Effector CD8-positive, alpha-beta T cell (primary cell): Measurements from ENCODE around the gene SLC1A1.

Experiments used
- DNase-seq: peaks from one replicate; lab custom pipeline; 2025; lab: John Stamatoyannopoulos, UW
- total RNA-seq, 4 experiments: gene quantifications; one replicate each; lab custom pipeline; 2026; lab: John Stamatoyannopoulos, UW

The SLC1A1 gene
- 0.18 to 2.3 (median 1.8) reads per million in 4 experiments for total RNA-seq

DNA sequence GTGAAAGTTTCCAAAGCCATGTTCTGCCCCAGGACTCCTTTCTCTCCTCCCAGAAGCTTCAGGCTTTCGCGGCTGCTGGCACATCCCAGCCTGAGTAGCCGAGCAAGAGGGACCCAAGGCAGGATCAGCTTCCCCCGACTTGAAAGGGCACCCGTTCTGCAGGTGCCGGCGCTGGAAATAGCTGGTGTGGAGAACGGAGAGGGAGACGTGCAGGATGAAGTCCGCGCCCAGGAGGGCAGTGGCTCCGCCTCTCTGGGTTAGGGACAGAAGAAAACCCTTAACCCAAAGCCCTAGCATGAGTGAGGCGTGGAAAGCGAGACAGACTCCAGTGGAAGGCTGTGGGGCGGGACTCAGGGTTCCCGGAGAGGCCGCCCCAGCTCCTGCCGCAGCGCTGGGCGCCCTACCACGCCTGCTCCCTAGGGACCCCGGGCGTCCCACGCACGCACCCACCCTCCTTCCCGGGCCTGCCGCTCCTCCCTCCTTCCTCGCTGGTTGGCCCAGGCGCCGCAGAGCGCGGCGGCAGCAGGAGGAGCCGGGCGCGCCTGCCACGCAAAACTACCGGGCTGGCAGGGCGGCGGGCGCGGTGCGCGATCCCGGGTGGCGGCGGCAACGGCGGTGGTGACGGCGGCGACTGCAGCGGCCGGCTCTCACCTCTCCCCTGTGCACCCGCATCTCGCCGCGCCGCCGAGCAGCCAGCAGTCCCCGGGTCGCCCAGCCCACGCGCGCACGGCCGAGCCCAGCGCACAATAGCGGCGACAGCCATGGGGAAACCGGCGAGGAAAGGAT lies at the start of gene SLC1A1:
TSS of gene SLC1A1 (plus strand) at position 550 of the 786 bp plus-strand sequence. CDS start at position 762, 212 bp downstream.
- peak; percentile 10 for DNase-seq

DNA sequence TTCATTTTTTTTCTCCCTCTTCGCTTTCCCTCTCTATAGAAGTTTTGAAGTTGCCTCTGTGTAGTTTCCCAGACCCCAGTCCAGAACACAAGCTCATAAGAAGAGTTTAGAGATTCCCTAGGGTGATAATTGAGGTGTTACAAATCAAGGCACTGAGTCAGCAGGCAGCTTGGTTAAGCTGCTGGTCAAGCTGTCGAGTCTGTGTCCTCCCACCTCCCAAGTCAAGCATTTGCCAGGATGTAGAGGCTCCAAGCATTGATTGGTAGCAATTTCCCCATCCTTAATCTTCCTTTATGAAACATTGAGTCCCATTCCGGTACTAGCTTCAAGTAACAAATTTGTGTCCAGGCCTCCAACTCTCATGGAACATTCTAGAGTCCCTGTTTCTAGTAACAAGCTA lies 47.5 kb upstream of the SLC1A1 start:
- no peak for DNase-seq

DNA sequence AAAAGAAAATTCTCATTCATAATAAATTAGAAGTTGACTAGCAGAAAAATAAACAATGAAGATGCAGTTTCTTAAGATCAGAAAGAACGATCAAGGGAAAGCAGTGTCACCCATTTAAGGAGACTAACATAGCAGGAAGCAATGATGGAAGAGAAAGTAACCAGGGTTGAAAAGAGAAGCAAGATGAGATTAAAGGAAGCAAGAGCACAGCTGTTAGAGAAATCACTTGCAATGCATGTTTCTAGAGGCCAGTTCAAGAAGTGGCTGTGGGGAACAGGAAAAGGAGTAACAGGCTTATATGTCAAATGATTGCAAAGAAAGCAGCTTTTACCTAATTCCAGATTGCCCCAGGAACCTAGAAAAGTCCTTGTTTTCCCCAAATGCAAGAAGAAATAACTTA lies 46.8 kb upstream of the SLC1A1 start:
- no peak for DNase-seq

DNA sequence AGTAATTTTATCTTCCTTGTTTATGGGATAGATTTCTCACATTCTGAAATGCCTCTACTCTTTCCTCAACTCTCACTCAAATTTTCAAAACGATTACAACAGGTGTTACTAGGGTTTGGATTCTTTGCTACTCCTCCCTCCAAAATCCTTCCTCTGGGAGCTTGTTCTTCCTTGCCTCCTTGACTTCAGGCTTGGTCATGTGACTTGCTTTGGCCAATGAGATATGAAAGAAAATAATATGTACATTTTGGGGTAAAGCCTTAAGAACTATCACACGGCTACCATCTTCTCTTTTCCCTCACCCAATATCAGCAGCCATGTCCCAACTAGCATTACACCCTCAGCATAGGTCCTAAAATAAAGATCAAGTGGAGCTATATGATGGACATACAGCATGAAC lies 28.8 kb upstream of the SLC1A1 start:
- no peak for DNase-seq

DNA sequence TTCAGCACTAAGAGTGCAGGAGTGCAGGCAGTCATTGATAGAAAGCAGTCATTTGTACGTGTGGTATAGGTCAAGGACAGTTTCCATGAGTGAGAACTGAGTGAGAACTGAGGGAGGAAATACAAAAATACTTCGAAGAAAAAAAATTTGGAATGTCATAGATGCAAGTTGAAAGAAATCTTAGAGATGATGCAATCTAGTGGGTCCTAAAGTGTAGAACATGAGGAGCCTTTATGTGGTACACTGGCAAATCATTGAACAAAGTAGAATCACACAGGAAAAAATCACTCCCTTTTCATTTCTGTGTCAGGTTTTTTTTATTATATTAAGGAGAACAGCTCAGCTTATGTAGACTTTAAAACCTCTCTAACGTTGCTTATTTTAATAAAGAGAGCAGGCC lies 26.4 kb upstream of the SLC1A1 start:
- DNase-seq = no peak

DNA sequence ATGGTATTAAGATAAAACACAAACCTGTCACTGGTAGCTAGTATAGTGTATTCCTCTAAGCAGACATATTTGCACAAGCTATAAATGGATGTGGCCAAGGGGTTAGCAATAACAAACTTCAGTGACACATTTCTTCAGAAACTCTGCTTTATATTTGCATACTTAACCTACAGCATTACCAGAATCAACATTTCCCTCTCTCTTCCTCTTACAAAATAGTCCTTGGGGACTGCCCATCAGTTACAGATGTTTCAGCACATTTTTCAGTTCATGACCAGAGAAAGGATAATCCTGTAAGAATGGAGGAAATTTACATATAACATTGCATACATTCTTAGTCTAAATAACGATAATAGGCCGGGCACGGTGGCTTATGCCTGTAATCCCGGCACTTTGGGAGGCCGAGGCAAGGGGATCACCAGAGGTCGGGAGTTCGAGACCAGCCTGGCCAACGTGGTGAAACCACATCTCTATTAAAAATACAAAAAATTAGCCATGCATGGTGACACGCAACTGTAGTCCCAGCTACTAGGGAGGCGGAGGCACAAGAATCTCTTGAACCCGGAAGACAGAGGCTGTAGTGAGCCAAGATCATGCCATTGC lies 25.3 kb upstream of the SLC1A1 start:
- no peak for DNase-seq

DNA sequence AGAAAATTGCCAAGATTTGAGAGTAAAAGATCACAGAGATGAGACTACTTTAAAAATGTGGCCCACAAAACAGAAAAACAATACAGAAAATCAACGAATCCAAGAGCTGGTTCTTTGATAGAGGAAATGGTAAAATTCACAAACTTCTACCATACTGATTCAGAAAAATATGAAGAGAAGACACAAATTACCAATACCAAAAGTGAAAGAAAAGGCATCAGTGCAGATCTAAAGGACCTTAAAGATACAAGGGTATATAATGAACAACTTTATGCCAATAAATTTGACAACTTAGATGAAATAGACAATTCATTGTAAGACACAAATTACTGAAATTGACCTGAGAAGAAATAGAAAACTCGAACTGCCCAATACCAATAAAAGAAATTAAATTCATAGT lies 24.4 kb upstream of the SLC1A1 start:
- no peak for DNase-seq

DNA sequence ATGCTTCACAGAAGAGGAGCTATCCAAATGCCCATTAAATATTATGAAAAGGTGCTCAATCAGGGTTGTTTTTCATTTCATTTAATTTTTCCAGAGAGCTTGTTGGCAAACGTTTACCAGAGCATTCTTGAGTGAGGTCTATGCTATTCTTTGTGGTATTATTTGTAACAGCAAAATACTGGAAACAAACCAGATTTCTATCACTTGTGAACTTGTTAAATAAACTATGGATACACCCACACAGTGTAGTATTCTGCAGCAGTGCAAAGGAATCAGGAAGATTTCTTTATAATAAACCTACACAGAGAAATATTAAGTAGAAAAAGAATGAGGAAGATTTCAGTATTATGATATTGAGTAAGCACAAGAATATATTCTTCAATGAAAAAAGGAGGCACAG lies 15.0 kb upstream of the SLC1A1 start:
- no peak for DNase-seq

DNA sequence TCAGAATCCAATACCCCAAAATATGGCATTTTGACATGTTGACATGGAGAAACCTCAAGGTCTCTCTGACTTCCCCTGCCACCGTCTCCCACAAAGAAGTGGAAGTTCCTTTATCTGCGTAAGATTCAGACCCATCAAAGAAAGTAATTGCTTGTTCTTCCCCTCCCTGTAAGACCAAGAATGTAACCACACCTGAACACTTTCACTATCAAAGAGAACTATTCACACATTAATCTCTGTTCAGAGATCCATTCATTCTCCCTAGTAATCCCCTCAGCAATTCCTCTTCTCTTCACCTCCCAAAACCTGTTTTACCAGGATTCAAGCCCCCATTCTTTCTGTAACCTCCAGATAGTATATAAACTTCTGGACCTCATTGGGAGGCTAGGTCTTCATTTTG lies 4.1 kb upstream of the SLC1A1 start:
- DNase-seq = no peak

DNA sequence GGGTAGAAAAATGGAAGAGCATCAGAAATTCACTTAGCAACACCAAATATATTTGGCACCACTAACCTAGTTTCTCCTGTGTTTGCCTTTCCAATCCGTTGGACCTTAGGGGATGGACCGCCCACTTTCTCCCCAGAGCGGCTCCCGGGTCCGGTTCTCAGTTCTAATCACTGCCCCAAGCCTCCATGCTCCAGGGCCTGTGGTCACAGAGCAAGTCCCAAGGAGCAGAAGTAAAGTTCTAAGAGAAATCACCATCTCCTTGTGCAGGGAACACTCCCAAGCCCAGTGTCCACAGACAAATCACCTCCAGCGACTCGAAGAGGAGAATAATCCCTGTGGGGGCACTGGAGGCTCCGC lies 728 bp upstream of the SLC1A1 start:
- DNase-seq = no peak

DNA sequence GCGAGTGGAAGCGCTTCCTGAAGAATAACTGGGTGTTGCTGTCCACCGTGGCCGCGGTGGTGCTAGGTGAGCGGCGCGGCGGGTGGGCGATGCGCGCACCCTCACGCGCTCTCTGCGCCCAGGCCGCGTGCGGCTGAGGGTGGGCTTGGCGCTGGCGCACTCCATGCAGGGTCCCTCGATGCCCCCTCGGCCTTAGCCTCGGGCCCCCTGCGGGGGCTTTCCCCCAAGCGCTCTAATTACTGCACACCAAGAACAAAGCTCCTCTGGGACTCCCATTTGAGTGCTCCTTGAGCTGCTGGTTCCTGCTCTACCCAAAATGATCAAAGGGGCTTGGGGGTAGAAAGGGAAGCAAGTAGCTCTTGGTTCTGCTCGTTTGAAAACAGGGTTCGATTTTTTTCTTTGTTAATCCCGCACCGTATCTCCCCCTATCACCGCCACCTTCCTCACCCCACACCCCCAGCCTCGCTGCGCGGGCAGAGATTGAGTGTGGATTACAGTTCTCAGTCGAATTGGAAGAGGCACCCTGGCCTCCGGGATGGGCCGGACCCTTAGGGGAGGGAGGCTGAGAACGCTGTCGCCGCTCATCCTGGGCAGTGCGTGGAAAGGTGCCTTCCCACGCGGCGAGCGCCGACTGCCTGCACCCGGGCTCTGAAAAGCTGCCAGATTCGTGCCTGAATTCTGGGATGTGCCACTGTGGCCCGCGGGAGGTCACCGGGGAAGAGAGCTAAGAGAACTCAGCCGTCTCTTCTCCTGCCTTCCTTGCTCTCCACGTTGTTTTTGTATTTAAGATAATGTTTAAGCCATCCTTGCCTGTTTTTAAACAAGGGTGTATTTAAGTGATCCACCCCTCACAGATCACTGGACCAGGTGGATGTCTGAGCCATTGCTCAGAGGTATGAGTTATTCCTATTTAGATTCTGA lies 697 bp downstream of the SLC1A1 start:
- no peak for DNase-seq

DNA sequence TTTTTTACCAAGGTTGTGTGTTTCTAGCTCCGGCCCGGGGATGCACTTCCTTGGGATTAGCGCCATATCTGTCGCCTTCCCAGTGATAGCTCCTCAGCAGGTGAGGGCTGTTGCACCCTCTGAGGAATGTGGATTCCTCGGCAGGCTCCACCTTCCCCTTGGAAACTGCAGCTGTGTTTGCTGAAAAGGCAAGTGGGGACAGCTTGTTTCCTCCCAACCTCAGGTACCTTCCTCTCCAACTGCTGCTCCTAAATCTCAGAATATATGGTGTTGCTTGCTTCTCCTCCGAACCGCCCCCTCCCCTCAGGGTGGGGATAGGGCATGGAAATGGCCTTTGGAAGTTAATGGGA lies 1.3 kb downstream of the SLC1A1 start:
- DNase-seq = no peak

DNA sequence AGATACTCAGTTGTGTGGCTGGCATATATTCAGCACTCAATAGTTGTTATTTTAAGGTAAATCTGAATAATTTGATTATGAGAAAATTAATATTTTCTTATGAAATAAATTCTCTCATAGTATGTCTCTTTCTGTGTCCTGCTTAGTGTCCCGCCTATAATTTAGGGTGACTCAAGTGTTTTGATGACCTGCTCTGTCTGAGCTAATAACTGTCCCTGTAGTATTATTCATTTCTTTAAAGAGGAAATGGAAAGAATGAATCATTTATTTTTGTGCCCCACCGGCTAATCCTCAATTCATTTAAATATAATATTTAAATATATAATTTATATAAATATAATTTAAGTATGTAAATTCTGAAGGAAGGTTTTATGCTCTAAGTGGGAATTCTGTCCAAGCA lies 4.1 kb downstream of the SLC1A1 start:
- DNase-seq = no peak

DNA sequence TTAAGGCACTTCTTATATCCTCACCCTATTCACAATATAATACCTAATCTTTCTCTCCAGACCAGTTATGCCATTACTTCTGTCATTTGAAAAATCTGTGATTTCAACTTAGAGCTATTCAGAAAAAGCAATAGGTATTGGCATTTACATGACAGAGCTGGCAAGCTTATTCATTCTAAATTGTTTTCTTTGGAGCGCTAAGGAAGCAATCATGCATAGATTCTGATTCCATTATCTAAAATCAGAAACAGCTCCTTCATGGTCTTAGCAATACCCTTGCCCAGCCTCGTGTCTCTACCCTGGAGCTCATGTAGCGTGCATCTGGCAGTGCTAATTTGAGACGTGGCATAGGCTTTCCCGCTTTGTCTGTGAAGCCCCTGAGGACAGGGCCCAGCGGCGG lies 4.5 kb downstream of the SLC1A1 start:
- DNase-seq = no peak

DNA sequence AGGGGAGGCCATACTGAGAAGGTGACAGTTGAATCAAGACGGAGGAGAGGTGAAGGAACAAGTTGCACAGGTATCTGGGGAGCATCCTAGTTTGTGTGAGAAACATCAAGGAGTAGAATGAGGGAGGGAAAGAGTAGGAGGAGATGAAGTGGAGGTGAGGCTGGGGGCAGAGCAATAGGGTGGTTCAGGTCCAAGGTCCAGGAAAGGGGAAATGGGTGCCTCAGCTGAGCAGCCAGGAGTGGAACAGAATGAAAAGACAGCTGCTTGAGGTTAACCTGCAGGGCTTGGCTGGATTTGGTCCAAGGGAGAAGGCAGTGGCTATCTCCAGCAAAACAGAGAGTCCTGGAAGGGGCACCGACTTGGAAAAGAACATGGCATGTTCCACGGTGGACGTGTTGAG lies 5.3 kb downstream of the SLC1A1 start:
- no peak for DNase-seq

DNA sequence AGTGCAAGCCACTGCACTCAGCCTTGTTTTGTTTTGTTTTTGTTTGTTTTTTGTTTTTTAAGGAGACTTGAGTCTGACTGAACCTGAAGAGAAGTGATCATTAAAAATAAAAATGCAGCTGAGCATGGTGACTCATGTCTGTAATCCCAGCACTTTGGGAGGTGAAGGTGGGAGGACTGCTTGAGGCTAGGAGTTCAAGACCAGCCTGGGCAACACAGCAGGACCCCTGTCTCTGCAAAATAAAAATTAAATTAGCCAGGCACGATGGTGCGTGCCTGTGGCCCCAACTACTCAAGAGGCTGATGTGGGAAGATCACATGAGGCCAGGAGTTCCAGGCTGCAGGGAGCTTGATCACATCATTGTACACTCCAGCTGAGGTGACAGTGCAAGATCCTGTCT lies 6.2 kb downstream of the SLC1A1 start:
- no peak for DNase-seq

DNA sequence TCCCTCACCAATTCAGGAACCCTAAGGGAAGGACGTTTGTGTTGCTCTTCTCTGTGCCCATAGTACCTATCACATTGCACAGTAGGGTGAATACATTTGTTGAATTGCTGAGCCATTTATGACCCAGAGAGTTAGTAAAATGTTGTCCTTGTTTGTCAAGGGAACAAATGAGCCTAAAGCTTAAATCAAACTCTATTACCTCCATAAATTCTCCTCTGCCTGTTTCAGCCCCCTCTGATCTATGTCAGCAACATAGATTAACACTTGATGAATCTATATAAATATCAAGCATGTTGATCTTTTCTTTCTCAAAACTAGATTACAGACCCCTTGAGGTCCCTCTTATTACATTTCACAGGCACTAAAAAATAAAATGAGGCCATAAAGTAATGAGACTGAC lies 7.1 kb downstream of the SLC1A1 start:
- DNase-seq = no peak

DNA sequence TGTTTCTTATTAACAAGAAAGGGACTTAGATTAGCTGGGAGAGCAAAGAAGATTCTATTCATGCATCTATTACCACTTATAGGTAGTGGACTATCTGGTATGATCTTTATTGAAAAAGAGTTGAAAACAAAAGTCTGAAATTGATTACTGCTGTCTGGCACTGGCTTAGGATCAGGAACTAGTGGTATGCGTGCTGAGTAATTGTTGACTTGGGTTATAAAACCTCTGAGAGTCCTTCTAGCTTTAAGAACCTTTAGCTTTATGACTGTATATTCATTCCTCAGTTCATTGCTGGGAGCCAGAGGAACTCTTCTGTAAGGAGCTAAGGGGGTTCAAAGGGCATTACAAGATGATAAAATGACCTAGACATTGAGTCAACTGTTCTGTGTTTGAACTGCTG lies 7.6 kb downstream of the SLC1A1 start:
- DNase-seq = no peak

DNA sequence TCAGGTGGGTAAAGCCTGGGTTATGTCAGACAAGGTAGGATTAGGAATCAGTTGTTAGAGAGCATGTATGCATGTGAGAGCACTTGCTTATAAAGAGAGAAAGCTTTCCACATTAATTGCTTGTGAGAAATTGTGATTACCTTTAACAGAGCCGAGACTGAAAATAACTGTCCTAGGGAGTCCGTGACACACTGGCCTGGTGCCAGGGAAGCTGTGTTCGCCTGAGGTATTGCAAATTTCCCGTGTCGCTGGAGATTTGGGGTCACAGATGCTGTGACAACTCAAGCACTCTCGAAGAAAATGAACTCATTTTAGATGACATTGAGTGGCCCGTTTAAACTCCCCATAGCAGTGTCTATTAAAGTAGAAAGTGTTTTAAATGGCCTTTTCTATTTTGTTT lies 9.6 kb downstream of the SLC1A1 start:
- no peak for DNase-seq

DNA sequence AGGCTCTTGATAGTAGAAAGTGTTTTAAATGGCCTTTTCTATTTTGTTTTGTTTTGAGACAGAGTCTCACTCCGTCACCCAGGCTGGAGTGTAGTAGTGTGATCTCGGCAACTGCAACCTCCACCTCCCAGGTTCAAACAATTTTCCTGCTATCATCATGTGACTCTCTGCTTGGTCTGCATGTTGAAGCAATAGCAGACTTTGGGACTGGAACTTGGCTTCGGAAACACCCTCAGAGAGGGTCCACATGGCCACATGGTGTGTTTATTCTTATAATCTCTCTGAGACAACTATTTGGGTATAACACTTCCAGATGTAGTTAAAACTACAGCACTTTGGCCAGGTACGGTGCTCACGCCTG lies 10.9 kb downstream of the SLC1A1 start:
- no peak for DNase-seq

DNA sequence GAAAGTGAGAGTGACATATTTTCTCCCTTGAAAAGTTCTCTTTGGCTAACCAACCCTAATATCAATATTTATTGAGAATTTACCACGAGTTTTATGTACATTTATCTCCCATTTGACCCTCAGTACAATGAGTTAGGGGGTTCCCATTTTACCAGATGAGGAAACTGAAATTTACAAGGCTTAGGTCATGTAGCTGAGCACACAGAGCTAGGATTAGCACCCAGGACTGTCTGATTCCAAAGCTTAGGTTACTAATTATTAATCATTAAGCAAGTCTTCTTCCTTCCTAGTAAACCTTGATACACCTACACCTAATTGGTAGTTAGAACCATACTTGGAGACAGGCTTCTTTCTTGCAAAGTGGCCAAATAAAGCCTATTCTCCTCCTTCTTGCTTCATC lies 12.2 kb downstream of the SLC1A1 start:
- DNase-seq = no peak

DNA sequence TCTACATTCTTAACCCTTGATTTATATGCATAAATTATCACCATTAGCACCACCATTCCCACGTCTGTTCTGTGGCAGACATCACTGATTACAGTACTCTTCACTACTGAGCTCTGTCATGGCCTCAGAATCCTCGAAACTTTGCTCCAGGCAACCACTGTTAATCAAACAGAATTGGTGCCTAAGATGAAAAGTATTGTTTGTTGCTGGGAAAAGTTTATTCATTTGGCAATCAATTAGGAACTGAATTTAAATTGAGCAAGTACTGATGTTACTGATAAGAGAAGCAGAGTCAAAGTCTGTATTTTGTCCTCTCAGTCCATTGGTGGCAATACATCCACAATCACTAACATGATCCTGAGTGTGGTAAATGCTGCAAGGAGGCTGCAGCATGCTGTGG lies 12.8 kb downstream of the SLC1A1 start:
- no peak for DNase-seq

DNA sequence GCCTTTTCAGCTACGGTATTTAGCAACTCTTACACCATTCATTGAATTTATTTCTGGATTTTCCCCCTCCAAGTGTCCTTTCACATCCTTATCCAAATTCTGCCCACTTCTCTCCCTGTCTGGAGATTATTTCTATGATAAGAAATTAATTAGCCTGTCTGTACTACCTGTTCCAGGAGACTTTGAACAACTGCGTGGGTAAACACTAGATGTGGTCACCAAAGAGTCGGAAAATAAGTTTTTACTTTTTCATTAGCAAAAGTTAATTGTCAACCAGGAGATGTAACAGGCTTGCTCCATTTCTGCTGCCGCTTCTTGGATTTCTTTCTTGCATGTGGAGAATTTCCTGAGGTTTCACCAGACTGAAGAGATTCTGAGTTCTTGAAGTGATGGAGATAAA lies 14.0 kb downstream of the SLC1A1 start:
- DNase-seq = no peak
